MM.1S (cell line): ENCODE measurements around the gene MKNK1.

ENCODE experiments used
- DNase-seq: peaks from one replicate; pipeline ENCODE4 v3.0.0-alpha.2; 2015
- H2AFZ ChIP-seq: fragments of 300-600 bp; sonication (generic); 2 replicates; pipeline ENCODE4 v1.6.0; 2016; ENCODE audit warnings: antibody characterized with exemption, low read length
- H3F3A ChIP-seq: fragments of 300-600 bp; sonication (generic); 2 replicates; pipeline ENCODE4 v1.6.1; 2016; ENCODE audit warnings: mild to moderate bottlenecking, antibody characterized with exemption, low read length, moderate library complexity, mixed read lengths; ENCODE audit not compliant: insufficient read depth
- H3K27ac ChIP-seq: fragments of 300-600 bp; sonication (generic); 2 replicates; pipeline ENCODE4 v1.5.1; 2016; ENCODE audit warnings: mild to moderate bottlenecking, low read length
- H3K27me3 ChIP-seq: fragments of 300-600 bp; sonication (generic); replicated peaks from 2 replicates; pipeline ENCODE4 v1.6.0; 2016; ENCODE audit warnings: low read length; ENCODE audit not compliant: insufficient read depth
- H3K36me3 ChIP-seq: fragments of 300-600 bp; sonication (generic); replicated peaks from 2 replicates; pipeline ENCODE4 v1.6.1; 2016; ENCODE audit warnings: mild to moderate bottlenecking, low read length, mixed read lengths; ENCODE audit not compliant: insufficient read depth
- H3K4me1 ChIP-seq: fragments of 300-600 bp; sonication (generic); 2 replicates; pipeline ENCODE4 v1.6.1; 2016; ENCODE audit warnings: low read length, mixed read lengths
- H3K4me2 ChIP-seq: fragments of 300-600 bp; sonication (generic); 2 replicates; pipeline ENCODE4 v1.6.0; 2016; ENCODE audit warnings: low read depth, low read length
- H3K4me3 ChIP-seq: fragments of 300-600 bp; sonication (generic); 2 replicates; pipeline ENCODE4 v1.5.1; 2016; ENCODE audit warnings: low read length, mixed read lengths
- H3K79me2 ChIP-seq: fragments of 300-600 bp; sonication (generic); 2 replicates; pipeline ENCODE4 v1.6.1; 2016; ENCODE audit warnings: mixed run types, low read length, mixed read lengths
- H3K9ac ChIP-seq: fragments of 300-600 bp; sonication (generic); 2 replicates; pipeline ENCODE4 v1.6.1; 2016; ENCODE audit warnings: low read length, mixed read lengths
- H3K9me2 ChIP-seq: fragments of 300-600 bp; sonication (generic); replicated peaks from 2 replicates; pipeline ENCODE4 v1.6.1; 2016; ENCODE audit warnings: mild to moderate bottlenecking, low read length, mixed read lengths; ENCODE audit not compliant: insufficient read depth
- H3K9me3 ChIP-seq: fragments of 300-600 bp; sonication (generic); replicated peaks from 2 replicates; pipeline ENCODE4 v1.6.1; 2016; ENCODE audit warnings: mild to moderate bottlenecking, low read length, mixed read lengths; ENCODE audit not compliant: insufficient read depth
- H4K20me1 ChIP-seq: fragments of 300-600 bp; sonication (generic); 2 replicates; pipeline ENCODE4 v1.6.1; 2016; ENCODE audit warnings: mild to moderate bottlenecking, low read length, moderate library complexity, mixed read lengths; ENCODE audit not compliant: insufficient read depth
- EZH2 ChIP-seq: fragments of 300-600 bp; sonication (generic); optimal IDR thresholded peaks from 2 replicates; pipeline ENCODE3; 2017; ENCODE audit warnings: low read depth, mild to moderate bottlenecking, antibody characterized with exemption, low read length, mixed read lengths
- EZH2phosphoT487 ChIP-seq: fragments of 300-600 bp; sonication (generic); IDR thresholded peaks from 2 replicates; pipeline ENCODE4 v1.6.1; 2018; ENCODE audit warnings: antibody characterized with exemption, low read length
- TF ChIP-seq, protein P1 (sequence below): fragments of 300-600 bp; sonication (generic); IDR thresholded peaks from 2 replicates; pipeline ENCODE4 v1.5.1; 2016; ENCODE audit warnings: antibody characterized with exemption, low read length, mixed read lengths

MKNK1 gene

DNA sequence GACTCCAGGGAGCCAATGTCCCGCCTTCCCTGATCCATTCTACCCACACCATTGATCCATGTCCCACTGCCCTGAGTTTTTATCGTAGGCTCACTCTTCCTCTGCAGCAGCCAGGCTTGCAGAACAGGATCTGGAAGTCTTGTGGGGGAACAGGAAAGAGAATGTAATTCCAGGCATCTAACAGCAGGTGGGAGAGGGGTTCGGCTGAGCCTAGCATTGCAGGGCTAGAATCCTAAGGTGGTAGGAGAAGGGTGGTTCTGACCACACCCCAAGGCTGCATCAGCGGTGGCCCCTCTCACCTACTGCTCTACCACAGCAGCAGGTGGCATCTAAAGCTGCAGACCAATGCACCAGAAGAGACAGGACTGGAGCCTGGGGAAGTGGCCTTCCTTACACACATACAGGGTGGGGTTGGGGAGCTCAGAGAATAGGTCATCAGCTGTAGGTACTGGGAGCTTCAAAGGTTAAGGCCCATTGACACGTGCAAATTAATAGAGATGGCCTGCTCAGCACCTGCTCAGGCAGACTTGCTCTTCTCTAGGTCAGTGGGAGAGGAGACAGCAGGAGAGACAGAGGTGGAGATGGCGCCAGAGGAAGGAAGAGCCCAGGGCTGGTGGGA lies 73.2 kb downstream of the MKNK1 start:
- TF ChIP-seq EZH2, result no peak
- TF ChIP-seq, protein P1, sequence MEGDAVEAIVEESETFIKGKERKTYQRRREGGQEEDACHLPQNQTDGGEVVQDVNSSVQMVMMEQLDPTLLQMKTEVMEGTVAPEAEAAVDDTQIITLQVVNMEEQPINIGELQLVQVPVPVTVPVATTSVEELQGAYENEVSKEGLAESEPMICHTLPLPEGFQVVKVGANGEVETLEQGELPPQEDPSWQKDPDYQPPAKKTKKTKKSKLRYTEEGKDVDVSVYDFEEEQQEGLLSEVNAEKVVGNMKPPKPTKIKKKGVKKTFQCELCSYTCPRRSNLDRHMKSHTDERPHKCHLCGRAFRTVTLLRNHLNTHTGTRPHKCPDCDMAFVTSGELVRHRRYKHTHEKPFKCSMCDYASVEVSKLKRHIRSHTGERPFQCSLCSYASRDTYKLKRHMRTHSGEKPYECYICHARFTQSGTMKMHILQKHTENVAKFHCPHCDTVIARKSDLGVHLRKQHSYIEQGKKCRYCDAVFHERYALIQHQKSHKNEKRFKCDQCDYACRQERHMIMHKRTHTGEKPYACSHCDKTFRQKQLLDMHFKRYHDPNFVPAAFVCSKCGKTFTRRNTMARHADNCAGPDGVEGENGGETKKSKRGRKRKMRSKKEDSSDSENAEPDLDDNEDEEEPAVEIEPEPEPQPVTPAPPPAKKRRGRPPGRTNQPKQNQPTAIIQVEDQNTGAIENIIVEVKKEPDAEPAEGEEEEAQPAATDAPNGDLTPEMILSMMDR, result no peak
- no peak for TF ChIP-seq EZH2phosphoT487
- Histone ChIP-seq H3K4me3 (no peak overlapping the region), H4K20me1 (no peaks in the 10 kb centered on the region), H3K36me3 (no peaks in the 10 kb centered on the region), H2AFZ (no peak overlapping the region), H3K27me3 (peaks cover 68% of the 10 kb centered on the region), H3K4me1 (no peaks in the 10 kb centered on the region), H3K9me3 (no peaks in the 10 kb centered on the region), H3K79me2 (no peaks in the 10 kb centered on the region), H3K9ac (no peak overlapping the region), H3K9me2 (no peaks in the 10 kb centered on the region), H3K4me2 (no peak overlapping the region), H3K27ac (no peak overlapping the region), H3F3A (no peaks in the 10 kb centered on the region)
- DNase-seq, result no peak

DNA sequence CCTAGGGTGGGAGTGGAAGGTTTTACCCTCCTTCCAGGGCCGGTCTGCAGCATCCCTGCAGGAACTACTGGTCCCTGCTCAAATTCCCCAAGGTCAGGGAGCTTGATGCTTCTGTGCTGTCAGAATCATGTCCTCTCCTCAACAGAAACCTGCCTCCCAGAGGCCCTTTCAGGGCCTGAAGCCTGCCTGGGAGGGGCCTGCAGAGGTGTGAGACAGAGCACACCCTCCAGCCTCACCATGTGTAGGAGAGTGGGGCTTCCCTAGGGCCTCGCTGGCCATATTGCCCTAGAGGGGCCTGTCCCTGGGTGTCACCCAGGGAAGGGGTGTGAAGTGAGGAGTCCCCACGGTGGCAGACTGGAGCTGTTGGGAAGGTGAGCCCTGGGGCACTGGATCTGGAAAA lies 73.8 kb downstream of the MKNK1 start:
- Histone ChIP-seq H3K27ac (no peak overlapping the region), H4K20me1 (no peaks in the 10 kb centered on the region), H3K27me3 (peaks cover 62% of the 10 kb centered on the region), H3K36me3 (no peaks in the 10 kb centered on the region), H3F3A (no peaks in the 10 kb centered on the region), H2AFZ (no peak overlapping the region), H3K9me2 (no peaks in the 10 kb centered on the region), H3K4me2 (no peak overlapping the region), H3K9ac (no peak overlapping the region), H3K4me1 (no peaks in the 10 kb centered on the region), H3K9me3 (no peaks in the 10 kb centered on the region), H3K4me3 (no peak overlapping the region), H3K79me2 (no peaks in the 10 kb centered on the region)
- no peak for TF ChIP-seq EZH2phosphoT487
- TF ChIP-seq, protein P1, result no peak
- TF ChIP-seq EZH2, result no peak
- DNase-seq, result no peak

DNA sequence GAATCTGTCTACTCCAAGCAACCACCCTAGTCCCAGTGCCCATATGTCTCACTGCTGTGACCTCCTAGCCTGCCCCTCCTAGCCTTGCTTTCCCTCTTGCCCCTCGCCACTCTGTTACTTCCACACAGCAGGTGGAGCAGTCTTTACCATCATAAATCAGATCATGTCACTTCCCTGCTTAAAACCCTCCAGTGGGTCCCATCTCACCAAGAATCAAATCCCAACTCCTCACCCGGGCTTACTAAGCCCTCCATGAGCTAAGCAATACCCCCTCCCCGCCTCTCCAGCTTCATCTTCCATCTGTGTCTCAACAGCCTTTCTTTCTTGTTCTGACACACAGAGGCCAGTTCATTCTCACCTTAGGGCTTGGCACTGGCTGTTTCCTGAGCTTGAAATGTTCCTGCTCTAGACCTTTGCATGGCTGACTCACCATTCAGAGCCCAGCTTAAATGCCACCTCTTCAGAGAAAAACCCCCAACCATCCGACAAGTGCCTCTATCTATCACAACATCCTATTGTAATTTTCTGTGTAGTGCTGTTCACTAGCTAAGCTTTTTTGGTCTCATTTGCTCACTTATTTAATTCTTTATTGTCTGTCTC lies 74.9 kb downstream of the MKNK1 start:
- Histone ChIP-seq H4K20me1 (no peaks in the 10 kb centered on the region), H3K27ac (no peak overlapping the region), H3F3A (no peaks in the 10 kb centered on the region), H3K4me2 (no peak overlapping the region), H2AFZ (no peak overlapping the region), H3K9me2 (no peaks in the 10 kb centered on the region), H3K4me1 (no peaks in the 10 kb centered on the region), H3K79me2 (no peaks in the 10 kb centered on the region), H3K27me3 (peaks cover 52% of the 10 kb centered on the region), H3K9me3 (no peaks in the 10 kb centered on the region), H3K36me3 (no peaks in the 10 kb centered on the region), H3K9ac (no peak overlapping the region), H3K4me3 (no peak overlapping the region)
- DNase-seq, result no peak
- no peak for TF ChIP-seq EZH2phosphoT487
- TF ChIP-seq EZH2, result no peak
- TF ChIP-seq, protein P1, result no peak
